Esophagus muscularis mucosa (tissue), 4 donors: ENCODE data around the gene ATL2. TPM values are rescaled to one million over a fixed set of nuclear protein-coding genes. Genes with fewer than 3 reads are reported as not detected.

ENCODE experiments used
- DNase-seq: peaks from one replicate; pipeline ENCODE4 v3.0.0-alpha.2; 2017; ENCODE audit errors: extremely low spot score
- H3K27ac ChIP-seq, 4 donors: fragments of 200-600 bp; sonication (generic); replicated peaks in 1 of 4; 1 replicate in 3 of 4; 2 replicates in 1 of 4; pipeline ENCODE4 v1.5.1; 2016 to 2019; ENCODE audit warnings: mild to moderate bottlenecking in 1 of 4
- H3K27me3 ChIP-seq, 4 donors: fragments of 200-600 bp; sonication (generic); one replicate each; pipeline versions ENCODE4 v1.5.1 to v1.6.0; 2016 to 2019
- H3K36me3 ChIP-seq, 4 donors: fragments of 200-600 bp; sonication (generic); one replicate each; pipeline ENCODE4 v1.5.1; 2016 to 2019
- H3K4me1 ChIP-seq, 4 donors: fragments of 200-600 bp; sonication (generic); one replicate each; pipeline ENCODE4 v1.5.1; 2016 to 2019
- H3K4me3 ChIP-seq, 4 donors: fragments of 200-600 bp; sonication (generic); 1 replicate in 2 of 4; 2 replicates in 2 of 4; pipeline ENCODE4 v1.5.1; 2016 to 2019; ENCODE audit warnings: mild to moderate bottlenecking in 4 of 4, moderate library complexity in 1 of 4
- H3K9me3 ChIP-seq, 4 donors: fragments of 200-600 bp; sonication (generic); 1 replicate in 3 of 4; 2 replicates in 1 of 4; pipeline ENCODE4 v1.5.1; 2016 to 2019
- EP300 ChIP-seq: sonication (generic); formaldehyde crosslinking; IDR thresholded peaks from one replicate; pipeline ENCODE4 v1.6.1; 2017; ENCODE audit warnings: antibody characterized with exemption
- POLR2A ChIP-seq: fragments of 450-650 bp; IDR thresholded peaks from one replicate; pipeline ENCODE4 v1.6.1; 2017; ENCODE audit warnings: antibody characterized with exemption, moderate library complexity, mild to moderate bottlenecking, low read depth
- POLR2AphosphoS5 ChIP-seq, 2 donors: sonication (generic); formaldehyde crosslinking; IDR thresholded peaks; one replicate each; pipeline ENCODE4 v1.6.1; 2017; ENCODE audit warnings: antibody characterized with exemption in 2 of 2
- WGBS: methylation state at CpG from one replicate; pipeline ENCODE4 v1.1.5; 2018; 5-methylcytosine and 5-hydroxymethylcytosine counted together
- intact Hi-C: fragments of 100-400 bp; cut with DNase I; formaldehyde crosslinking; loops from one replicate; pipeline ENCODE4 v1.15.1; 2023
- total RNA-seq, 4 donors: library from RNA; depleted of rRNA; stranded (reverse); fragments of >200 nt; gene quantifications; one replicate each; pipeline versions ENCODE4 v1.1.0 to v1.2.1, GENCODE V29; 2016
- TF ChIP-seq, protein P1 (sequence below), 3 experiments: fragments of 200-600 bp in 2 of 3; fragments of 450-650 bp in 1 of 3; sonication (generic) in 2 of 3; IDR thresholded peaks; one replicate each; pipeline ENCODE4 v1.5.1; 2017 to 2019; ENCODE audit warnings: antibody characterized with exemption in 3 of 3, mild to moderate bottlenecking in 2 of 3, moderate library complexity in 1 of 3

ATL2 gene
- total RNA-seq, 4 donors from 2014 or later, result 159 to 260 (median 231) TPM

DNA sequence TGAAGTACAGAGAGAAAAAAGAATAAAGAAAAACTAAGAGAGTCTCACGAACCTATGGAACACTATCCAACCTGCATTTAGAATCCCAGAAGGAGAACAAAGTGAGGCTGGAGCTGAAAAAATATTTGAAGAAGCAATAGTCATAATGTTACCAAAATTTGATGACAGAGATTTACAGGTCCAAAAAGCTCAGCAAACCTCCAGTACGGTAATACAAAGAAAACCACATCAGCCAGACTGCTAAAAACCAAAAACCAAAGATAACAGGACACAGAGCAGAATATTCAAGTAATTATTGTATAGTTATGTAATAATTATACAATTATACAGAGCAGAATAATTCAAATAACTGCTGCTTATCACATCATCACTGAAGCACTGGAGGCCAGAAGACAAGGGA lies 23.7 kb downstream of the ATL2 start:
- intact Hi-C loops, result no loop called here
- Histone ChIP-seq H3K4me3 (no peak overlapping the region), H3K9me3 (no peaks in the 10 kb centered on the region), H3K27me3 (no peaks in the 10 kb centered on the region), H3K4me1 (peaks cover 12 to 85% (median 80%) of the 10 kb centered on the region in 4 donors), H3K27ac (peak overlapping the region in 2 of 4 donors; percentile 30 to 48), H3K36me3 (peaks cover 0 to 17% (median 7%) of the 10 kb centered on the region in 4 donors)
- WGBS, result 69% methylated on average over 2 of the region's 2 CpGs
- no peak for TF ChIP-seq POLR2AphosphoS5 (IDR thresholded peaks at IDR 0.05)
- no peak for TF ChIP-seq POLR2A
- TF ChIP-seq, protein P1, sequence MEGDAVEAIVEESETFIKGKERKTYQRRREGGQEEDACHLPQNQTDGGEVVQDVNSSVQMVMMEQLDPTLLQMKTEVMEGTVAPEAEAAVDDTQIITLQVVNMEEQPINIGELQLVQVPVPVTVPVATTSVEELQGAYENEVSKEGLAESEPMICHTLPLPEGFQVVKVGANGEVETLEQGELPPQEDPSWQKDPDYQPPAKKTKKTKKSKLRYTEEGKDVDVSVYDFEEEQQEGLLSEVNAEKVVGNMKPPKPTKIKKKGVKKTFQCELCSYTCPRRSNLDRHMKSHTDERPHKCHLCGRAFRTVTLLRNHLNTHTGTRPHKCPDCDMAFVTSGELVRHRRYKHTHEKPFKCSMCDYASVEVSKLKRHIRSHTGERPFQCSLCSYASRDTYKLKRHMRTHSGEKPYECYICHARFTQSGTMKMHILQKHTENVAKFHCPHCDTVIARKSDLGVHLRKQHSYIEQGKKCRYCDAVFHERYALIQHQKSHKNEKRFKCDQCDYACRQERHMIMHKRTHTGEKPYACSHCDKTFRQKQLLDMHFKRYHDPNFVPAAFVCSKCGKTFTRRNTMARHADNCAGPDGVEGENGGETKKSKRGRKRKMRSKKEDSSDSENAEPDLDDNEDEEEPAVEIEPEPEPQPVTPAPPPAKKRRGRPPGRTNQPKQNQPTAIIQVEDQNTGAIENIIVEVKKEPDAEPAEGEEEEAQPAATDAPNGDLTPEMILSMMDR (IDR thresholded peaks at IDR 0.05), result no peak
- TF ChIP-seq EP300, result no peak
- no peak for DNase-seq

DNA sequence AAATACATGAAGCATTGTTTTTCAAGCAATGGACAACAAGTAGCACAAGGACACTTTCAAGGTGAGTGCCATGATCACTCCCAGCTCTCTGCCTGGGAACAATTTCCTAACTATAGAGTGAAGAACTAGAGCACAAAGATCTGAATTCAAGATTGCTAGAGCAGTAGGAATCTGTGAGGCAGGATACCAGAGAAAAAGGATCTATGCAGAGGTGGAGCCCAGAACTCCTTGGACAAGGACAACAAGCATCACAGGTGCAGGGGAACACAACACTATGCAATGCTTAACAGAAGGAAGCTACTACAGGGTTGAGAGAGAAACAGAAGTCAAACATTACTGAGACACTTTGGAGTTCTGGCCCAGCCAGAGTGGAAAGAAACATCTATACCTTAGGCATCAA lies 24.7 kb downstream of the ATL2 start:
- Histone ChIP-seq H3K4me1 (peaks cover 16 to 85% (median 81%) of the 10 kb centered on the region in 4 donors), H3K36me3 (peaks cover 0 to 11% (median 7%) of the 10 kb centered on the region in 4 donors), H3K4me3 (no peak overlapping the region), H3K27me3 (no peaks in the 10 kb centered on the region), H3K27ac (peak overlapping the region in 2 of 4 donors; percentile 24 to 48), H3K9me3 (no peaks in the 10 kb centered on the region)
- TF ChIP-seq POLR2AphosphoS5 (IDR thresholded peaks at IDR 0.05) (no peak), EP300 (no peak), POLR2A (no peak)
- intact Hi-C loops, result no loop called here
- DNase-seq, result no peak

DNA sequence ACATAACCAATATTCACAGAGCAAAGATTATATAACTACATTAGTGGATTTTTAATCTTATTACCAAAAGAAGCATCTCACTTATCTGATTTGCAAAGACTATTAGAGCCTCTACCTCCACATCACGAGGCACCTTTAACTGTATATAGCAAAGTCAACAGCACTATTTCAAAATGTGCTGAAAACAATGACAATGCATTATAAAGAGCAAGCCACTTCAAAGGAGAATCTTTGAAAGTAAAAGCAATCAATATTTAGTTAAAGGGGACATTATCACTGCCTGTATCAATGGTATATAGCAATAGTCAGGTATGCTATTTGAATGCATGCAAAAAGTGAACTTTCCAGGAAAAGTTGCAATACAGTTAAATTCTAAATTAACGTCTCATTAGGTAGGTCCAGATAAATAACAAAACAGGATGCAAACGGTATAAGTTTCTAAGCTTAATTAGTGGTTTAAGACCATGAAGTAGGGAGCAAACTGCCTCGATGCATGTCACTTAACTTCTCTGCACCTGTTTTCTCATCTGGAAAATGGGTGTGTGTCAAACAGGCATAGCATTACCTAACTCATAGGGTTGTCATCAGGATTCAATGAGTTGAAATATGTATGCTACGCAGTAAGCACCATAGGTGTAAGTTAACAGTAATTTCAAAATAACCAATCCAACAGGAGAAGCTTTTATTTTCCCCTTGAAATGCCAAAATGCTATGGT lies 31.6 kb downstream of the ATL2 start:
- Histone ChIP-seq H3K9me3 (no peaks in the 10 kb centered on the region), H3K36me3 (peaks cover 15 to 28% (median 21%) of the 10 kb centered on the region in 4 donors), H3K4me1 (peaks cover 4 to 69% (median 55%) of the 10 kb centered on the region in 4 donors), H3K4me3 (no peak overlapping the region), H3K27me3 (no peaks in the 10 kb centered on the region), H3K27ac (peak overlapping the region in 3 of 4 donors; percentile 48 to 60 (median 53))
- intact Hi-C loops, result no loop called here
- WGBS, result 82% methylated on average over 5 of the region's 5 CpGs
- no peak for DNase-seq
- TF ChIP-seq POLR2A, result no peak
- TF ChIP-seq EP300, result no peak
- TF ChIP-seq POLR2AphosphoS5 (IDR thresholded peaks at IDR 0.05), result no peak
- TF ChIP-seq, protein P1 (IDR thresholded peaks at IDR 0.05), result no peak

DNA sequence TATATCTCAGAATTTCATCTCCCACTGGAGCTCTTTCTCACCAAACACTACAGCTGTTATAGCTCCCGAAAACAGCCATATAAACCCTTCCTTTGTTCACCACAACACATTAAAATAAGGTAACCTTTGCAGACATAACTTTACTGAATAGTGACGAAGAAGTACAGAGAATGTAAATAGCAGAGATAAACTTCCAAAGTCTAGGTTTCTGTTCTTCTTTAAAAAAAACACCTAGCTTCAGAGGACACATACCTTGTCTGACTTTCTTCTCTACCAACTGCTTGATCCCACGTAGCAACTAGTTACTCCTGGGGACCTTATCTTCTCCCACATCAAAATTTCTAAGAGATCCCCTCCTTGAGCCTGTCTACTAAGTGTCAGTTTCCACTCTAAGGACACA lies 32.3 kb downstream of the ATL2 start:
- Histone ChIP-seq H3K27ac (peak overlapping the region in 3 of 4 donors; percentile 27 to 30 (median 27)), H3K9me3 (no peaks in the 10 kb centered on the region), H3K4me1 (peaks cover 4 to 67% (median 49%) of the 10 kb centered on the region in 4 donors), H3K36me3 (peaks cover 15 to 34% (median 24%) of the 10 kb centered on the region in 4 donors), H3K4me3 (no peak overlapping the region), H3K27me3 (no peaks in the 10 kb centered on the region)
- TF ChIP-seq POLR2A (no peak), POLR2AphosphoS5 (IDR thresholded peaks at IDR 0.05) (no peak), EP300 (no peak)
- TF ChIP-seq, protein P1 (IDR thresholded peaks at IDR 0.05), result no peak
- intact Hi-C loops, result no loop called here
- 63% methylated on average over 3 of the region's 3 CpGs for WGBS
- DNase-seq, result no peak

DNA sequence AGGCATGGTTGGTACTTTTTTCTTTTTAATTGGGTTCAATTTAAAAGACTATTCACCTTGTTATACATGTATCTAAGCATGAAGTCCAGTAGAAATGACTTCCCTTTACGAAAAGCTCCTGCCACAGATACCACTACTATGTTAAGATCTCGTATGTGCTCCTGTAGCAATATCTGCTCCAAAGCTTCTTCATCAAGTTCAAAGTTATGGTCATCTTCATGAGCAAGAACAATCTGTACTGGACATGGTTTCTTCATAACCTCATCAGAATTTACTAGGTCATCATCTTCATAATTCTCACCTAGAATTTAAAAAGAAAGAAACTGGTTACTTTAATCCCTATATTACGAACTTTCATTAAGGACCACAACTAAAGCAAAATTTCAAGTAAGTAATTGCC lies 33.9 kb downstream of the ATL2 start:
- intact Hi-C loops, result no loop called here
- Histone ChIP-seq H3K4me1 (peaks cover 4 to 62% (median 45%) of the 10 kb centered on the region in 4 donors), H3K4me3 (no peak overlapping the region), H3K9me3 (no peaks in the 10 kb centered on the region), H3K36me3 (peaks cover 15 to 48% (median 30%) of the 10 kb centered on the region in 4 donors), H3K27ac (peak overlapping the region in 3 of 4 donors; percentile 17 to 30 (median 17)), H3K27me3 (no peaks in the 10 kb centered on the region)
- TF ChIP-seq POLR2AphosphoS5 (IDR thresholded peaks at IDR 0.05), result no peak
- TF ChIP-seq POLR2A, result no peak
- TF ChIP-seq EP300, result no peak
- TF ChIP-seq, protein P1 (IDR thresholded peaks at IDR 0.05), result no peak
- DNase-seq, result no peak
- WGBS, result 92% methylated on average over 3 of the region's 3 CpGs
